Suprapubic skin (tissue), 4 donors: Measurements from ENCODE around the gene KIF12. TPM values are rescaled to one million over a fixed set of nuclear protein-coding genes. Genes with fewer than 3 reads are reported as not detected.
A peak's percentile ranks its signal among the peaks of the same experiment; 100 is the strongest.

Experiments
- DNase-seq, 2 donors: peaks; one replicate each; pipeline ENCODE4 v3.0.0-alpha.2; 2019; ENCODE audit warnings: low spot score in 2 of 2
- H3K27ac ChIP-seq: fragments of 200-600 bp; sonication (generic); one replicate; pipeline ENCODE4 v1.5.1; 2019
- H3K27me3 ChIP-seq: fragments of 200-600 bp; sonication (generic); one replicate; pipeline ENCODE4 v1.5.1; 2019
- H3K36me3 ChIP-seq: fragments of 200-600 bp; sonication (generic); one replicate; pipeline ENCODE4 v1.5.1; 2019
- H3K4me1 ChIP-seq: fragments of 200-600 bp; sonication (generic); one replicate; pipeline ENCODE4 v1.5.1; 2019
- H3K4me3 ChIP-seq: fragments of 200-600 bp; sonication (generic); one replicate; pipeline ENCODE4 v1.5.1; 2019; ENCODE audit warnings: mild to moderate bottlenecking
- H3K9me3 ChIP-seq: fragments of 200-600 bp; sonication (generic); one replicate; pipeline ENCODE4 v1.5.1; 2019
- CTCF ChIP-seq, 2 donors: fragments of 200-600 bp in 1 of 2; fragments of 450-650 bp in 1 of 2; sonication (generic) in 1 of 2; IDR thresholded peaks; one replicate each; pipeline ENCODE4 v1.5.1; 2016 to 2019; ENCODE audit warnings: antibody characterized with exemption in 2 of 2, mild to moderate bottlenecking in 1 of 2, moderate library complexity in 1 of 2
- EP300 ChIP-seq: sonication (generic); formaldehyde crosslinking; IDR thresholded peaks from one replicate; pipeline ENCODE4 v1.6.1; 2017; ENCODE audit warnings: antibody characterized with exemption
- POLR2A ChIP-seq, 2 donors: fragments of 450-650 bp; IDR thresholded peaks; one replicate each; pipeline ENCODE4 v1.6.1; 2017; ENCODE audit warnings: antibody characterized with exemption in 2 of 2, mild to moderate bottlenecking in 2 of 2, moderate library complexity in 2 of 2
- POLR2AphosphoS5 ChIP-seq, 3 donors: sonication (generic); formaldehyde crosslinking; IDR thresholded peaks; one replicate each; pipeline ENCODE4 v1.6.1; 2017; ENCODE audit warnings: antibody characterized with exemption in 3 of 3
- WGBS: methylation state at CpG from one replicate; pipeline ENCODE4 v1.1.5; 2018; 5-methylcytosine and 5-hydroxymethylcytosine counted together
- total RNA-seq, 4 donors: library from RNA; depleted of rRNA; stranded (reverse); fragments of >200 nt; gene quantifications; one replicate each; pipeline ENCODE4 v1.1.0, GENCODE V29; 2016

KIF12 gene
- total RNA-seq, 4 donors from 2014 or later, result 1.1 to 3.1 (median 2.1) TPM

- H3K36me3 ChIP-seq, result no peaks in the 10 kb centered on the region
- no peak for TF ChIP-seq EP300
- TF ChIP-seq CTCF (IDR thresholded peaks at IDR 0.05), result no peak
- no peak for TF ChIP-seq POLR2A (IDR thresholded peaks at IDR 0.05)
- TF ChIP-seq POLR2AphosphoS5 (IDR thresholded peaks at IDR 0.05), result no peak
- H3K27ac ChIP-seq, result no peak overlapping the region
- peak in 1 of 2 donors; percentile 53 for DNase-seq
- H3K27me3 ChIP-seq, result peaks cover 15% of the 10 kb centered on the region
- WGBS, result 54% methylated on average over 13 of the region's 14 CpGs
- no peaks in the 10 kb centered on the region for H3K9me3 ChIP-seq
- peaks cover 24% of the 10 kb centered on the region for H3K4me1 ChIP-seq
- H3K4me3 ChIP-seq, result no peak overlapping the region
Observed at GRCh38 chr9:114072184-114073140, 26.6 kb downstream of the KIF12 start.

GRCh38 chr9:114071197-114071795, 27.8 kb downstream of the KIF12 start:
- H3K36me3 ChIP-seq, result no peaks in the 10 kb centered on the region
- peaks cover 24% of the 10 kb centered on the region for H3K4me1 ChIP-seq
- no peak overlapping the region for H3K27ac ChIP-seq
- TF ChIP-seq POLR2AphosphoS5 (IDR thresholded peaks at IDR 0.05), result no peak
- TF ChIP-seq CTCF (IDR thresholded peaks at IDR 0.05), result no peak
- no peak for TF ChIP-seq POLR2A (IDR thresholded peaks at IDR 0.05)
- no peak for TF ChIP-seq EP300
- DNase-seq, result peak in 1 of 2 donors; percentile 44
- H3K4me3 ChIP-seq, result no peak overlapping the region
- WGBS, result 66% methylated on average over 3 of the region's 7 CpGs
- no peaks in the 10 kb centered on the region for H3K9me3 ChIP-seq
- peaks cover 8% of the 10 kb centered on the region for H3K27me3 ChIP-seq

- H3K4me1 ChIP-seq, result peaks cover 24% of the 10 kb centered on the region
- H3K9me3 ChIP-seq, result no peaks in the 10 kb centered on the region
- no peaks in the 10 kb centered on the region for H3K27me3 ChIP-seq
- 84% methylated on average over 5 of the region's 17 CpGs for WGBS
- H3K27ac ChIP-seq, result no peak overlapping the region
- peak; percentile 47 to 57 for DNase-seq
- TF ChIP-seq EP300 (no peak), POLR2AphosphoS5 (IDR thresholded peaks at IDR 0.05) (no peak), POLR2A (IDR thresholded peaks at IDR 0.05) (no peak), CTCF (IDR thresholded peaks at IDR 0.05) (no peak)
- no peaks in the 10 kb centered on the region for H3K36me3 ChIP-seq
- H3K4me3 ChIP-seq, result no peak overlapping the region
Observed at GRCh38 chr9:114070188-114071103, 28.6 kb downstream of the KIF12 start.

GRCh38 chr9:114069476-114070187, 29.5 kb downstream of the KIF12 start:
- no peaks in the 10 kb centered on the region for H3K9me3 ChIP-seq
- peak in 1 of 2 donors; percentile 32 for DNase-seq
- H3K27me3 ChIP-seq, result no peaks in the 10 kb centered on the region
- WGBS, result 85% methylated on average over 6 of the region's 9 CpGs
- H3K4me1 ChIP-seq, result peaks cover 24% of the 10 kb centered on the region
- no peaks in the 10 kb centered on the region for H3K36me3 ChIP-seq
- H3K4me3 ChIP-seq, result no peak overlapping the region
- no peak overlapping the region for H3K27ac ChIP-seq
- TF ChIP-seq CTCF (IDR thresholded peaks at IDR 0.05) (no peak), POLR2AphosphoS5 (IDR thresholded peaks at IDR 0.05) (no peak)
